ENCODE results near the gene DGKQ.

The DGKQ gene

GRCh38 chr4:963276-964225 is 9.8 kb downstream of the DGKQ start:
- DNase-seq (ENCODE audit: extremely low read depth in 1 of 2, low read depth in 1 of 2): no peak

- DNase-seq (ENCODE audit: extremely low read depth in 1 of 2, low read depth in 1 of 2): no peak
Measured at GRCh38 chr4:962231-963208, 10.8 kb downstream of the DGKQ start.

- no peak for DNase-seq (ENCODE audit: extremely low read depth in 1 of 2, low read depth in 1 of 2)
Measured at GRCh38 chr4:961351-962230, 11.8 kb downstream of the DGKQ start.

DNA sequence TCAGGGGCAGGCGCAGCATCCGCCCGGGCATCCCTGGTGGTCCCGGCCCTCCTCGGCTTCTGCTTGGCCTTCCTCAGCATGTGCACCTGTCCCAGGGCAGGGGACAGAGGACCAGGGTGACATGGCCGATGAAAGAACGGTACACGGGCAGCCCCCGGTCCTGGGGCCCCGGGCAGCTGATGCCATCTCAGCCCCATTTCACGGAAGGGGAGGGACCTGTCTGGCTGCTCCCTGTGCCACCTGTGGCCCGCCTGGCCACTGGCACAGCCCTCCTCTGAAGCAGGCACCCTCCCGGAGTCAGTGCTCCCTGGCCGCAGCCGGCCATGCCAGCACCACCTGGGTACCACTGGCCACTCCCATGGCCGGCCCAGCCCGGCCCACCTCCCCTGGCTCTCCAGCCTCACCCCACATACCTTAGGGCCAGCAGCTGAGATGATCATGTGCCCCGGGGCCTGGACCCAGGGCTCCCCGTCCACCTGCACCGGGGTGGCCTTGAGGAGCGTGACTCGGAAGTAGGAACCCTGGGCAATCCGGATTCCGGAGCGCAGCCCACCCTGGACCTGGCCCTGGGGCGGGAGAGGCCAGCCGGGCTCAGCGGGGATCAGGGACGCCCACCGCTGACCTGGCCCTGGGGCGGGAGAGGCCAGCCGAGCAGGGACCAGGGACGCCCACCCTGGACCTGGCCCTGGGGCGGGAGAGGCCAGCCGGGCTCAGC is 12.6 kb downstream of the DGKQ start:
- DNase-seq (ENCODE audit: extremely low read depth in 1 of 2, low read depth in 1 of 2): no peak

GRCh38 chr4:960140-960635 is 13.2 kb downstream of the DGKQ start:
- no peak for DNase-seq (ENCODE audit: extremely low read depth in 1 of 2, low read depth in 1 of 2)

DNA sequence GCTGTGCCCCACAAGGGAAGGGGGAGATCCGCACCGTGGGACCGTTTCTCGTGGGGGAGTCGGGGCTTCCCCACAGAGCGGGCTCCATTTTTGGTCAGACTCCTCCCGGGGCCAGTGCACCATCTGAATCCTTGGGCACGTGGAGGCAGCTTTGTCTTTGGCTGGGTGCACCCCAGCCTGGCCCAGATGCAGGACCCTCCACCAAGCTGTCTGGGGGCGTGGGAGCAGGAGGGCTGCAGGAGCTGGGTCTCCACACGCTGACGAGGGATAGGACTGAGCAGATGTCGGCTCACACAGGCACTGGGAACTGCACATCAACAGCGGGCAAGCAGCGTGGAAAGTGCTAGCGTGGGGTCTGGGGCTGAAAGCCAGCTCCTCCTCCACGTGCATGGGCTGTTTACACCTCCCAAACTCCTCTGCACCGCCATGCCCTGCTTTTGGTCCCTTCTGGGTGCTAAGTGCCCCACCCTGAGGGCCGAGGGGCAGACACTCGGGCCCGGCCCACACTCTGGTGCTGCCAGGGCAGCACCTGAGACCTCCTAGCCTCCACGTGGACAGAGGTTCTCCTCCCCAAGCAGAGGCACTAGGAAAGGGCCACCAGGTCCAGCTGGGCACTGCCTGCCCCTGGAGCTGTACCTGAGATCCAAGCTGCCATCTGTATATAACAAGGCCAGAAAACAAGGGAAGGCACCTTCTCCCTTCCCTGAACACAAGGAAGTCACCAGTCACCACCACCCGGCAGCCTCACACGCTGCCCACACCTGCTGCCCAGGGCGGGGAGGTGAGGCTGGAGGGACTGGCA is 13.8 kb downstream of the DGKQ start:
- no peak for DNase-seq (ENCODE audit: extremely low read depth in 1 of 2, low read depth in 1 of 2)

DNA sequence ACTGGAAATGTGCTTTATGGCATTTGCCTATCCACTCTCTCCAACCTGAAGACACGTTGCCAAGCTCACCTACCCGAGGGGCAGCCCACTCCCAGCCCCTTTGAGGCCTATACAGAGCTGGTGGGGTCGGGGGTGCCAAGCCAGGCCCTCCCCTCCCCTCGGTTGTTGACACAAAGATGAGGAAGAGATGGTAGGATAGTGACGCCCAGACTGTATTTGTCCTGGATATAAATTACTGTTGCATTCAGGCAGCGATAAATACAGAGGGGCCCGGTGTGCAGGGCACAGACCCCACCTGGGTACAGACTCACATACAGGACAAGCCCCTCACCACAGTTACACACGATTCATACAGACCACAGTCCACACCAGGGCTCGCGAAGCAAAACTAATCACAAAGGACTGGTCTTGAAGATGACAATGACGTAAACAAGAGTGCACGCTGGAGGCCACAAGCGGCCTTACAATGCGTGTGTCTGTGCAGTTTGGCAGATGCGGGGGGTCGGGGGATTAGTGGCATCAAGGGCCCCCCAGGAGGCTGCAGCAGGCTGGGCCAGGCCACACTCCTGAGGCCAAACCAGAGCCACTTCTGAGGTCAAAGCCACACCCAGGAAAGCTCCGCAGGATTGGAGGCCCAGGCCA is 14.6 kb downstream of the DGKQ start:
- no peak for DNase-seq (ENCODE audit: extremely low read depth in 1 of 2, low read depth in 1 of 2)

DNA sequence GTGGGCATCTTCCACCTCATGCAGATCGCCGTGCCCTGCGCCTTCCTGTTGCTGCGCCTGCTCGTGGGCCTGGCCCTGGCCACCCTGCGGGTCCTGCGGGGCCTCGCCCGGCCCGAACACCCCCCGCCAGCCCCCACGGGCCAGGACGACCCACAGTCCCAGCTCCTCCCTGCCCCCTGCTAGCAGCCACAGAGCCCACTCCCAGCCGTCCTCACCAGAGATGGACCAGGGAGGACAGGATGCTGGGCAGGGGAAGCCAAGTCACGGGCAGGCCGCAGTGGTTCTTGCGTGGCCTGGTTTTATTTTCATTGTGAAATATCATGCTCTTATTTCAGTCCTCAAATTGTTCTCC is 15.1 kb downstream of the DGKQ start:
- DNase-seq (ENCODE audit: extremely low read depth in 1 of 2, low read depth in 1 of 2): no peak

- DNase-seq (ENCODE audit: extremely low read depth in 1 of 2, low read depth in 1 of 2): no peak
Measured at GRCh38 chr4:957581-958313, 15.6 kb downstream of the DGKQ start.

DNA sequence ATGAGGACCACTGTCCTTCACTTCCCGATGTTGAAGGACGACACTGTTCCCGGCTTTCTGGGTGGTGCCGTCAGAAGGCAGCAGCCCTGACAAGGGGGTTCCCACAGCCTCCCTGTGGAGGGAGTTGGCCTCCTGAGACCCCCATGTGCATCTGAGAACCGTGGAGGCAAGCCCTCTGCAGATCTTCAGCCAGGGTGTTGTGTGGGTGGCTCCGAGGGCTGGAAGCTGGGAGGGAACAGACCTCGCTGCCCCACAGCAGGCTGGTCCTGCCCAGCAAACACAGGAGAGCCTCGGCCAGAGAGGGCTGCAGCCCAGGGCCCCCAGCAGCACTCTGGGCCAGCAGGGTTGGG is 16.2 kb downstream of the DGKQ start:
- DNase-seq (ENCODE audit: extremely low read depth in 1 of 2, low read depth in 1 of 2): no peak

- DNase-seq (ENCODE audit: extremely low read depth in 1 of 2, low read depth in 1 of 2): no peak
Measured at GRCh38 chr4:956531-957230, 16.7 kb downstream of the DGKQ start.

DNA sequence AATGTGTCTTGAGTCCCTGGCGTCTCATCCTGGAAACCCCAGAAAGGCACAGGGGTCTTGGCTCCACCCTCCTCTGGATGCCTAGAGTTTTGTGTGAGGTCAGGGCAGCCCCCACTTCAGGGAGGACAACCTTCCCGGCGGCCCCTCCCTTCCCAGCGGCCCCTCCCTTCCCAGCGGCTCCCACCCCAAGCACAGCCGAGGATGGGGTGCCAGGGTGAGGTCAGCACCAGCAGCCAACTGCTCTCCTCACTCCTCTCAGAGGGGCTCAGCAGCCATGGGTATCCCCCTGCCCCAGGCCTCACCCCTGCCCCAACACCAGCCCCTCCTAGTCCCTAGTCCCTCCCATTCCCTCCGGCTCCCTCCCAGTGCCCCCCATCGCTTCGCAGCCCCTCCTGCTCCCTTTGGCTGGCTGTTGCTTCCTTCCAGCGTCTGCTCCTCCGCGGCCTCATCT is 17.4 kb downstream of the DGKQ start:
- DNase-seq (ENCODE audit: extremely low read depth in 1 of 2, low read depth in 1 of 2): no peak

DNA sequence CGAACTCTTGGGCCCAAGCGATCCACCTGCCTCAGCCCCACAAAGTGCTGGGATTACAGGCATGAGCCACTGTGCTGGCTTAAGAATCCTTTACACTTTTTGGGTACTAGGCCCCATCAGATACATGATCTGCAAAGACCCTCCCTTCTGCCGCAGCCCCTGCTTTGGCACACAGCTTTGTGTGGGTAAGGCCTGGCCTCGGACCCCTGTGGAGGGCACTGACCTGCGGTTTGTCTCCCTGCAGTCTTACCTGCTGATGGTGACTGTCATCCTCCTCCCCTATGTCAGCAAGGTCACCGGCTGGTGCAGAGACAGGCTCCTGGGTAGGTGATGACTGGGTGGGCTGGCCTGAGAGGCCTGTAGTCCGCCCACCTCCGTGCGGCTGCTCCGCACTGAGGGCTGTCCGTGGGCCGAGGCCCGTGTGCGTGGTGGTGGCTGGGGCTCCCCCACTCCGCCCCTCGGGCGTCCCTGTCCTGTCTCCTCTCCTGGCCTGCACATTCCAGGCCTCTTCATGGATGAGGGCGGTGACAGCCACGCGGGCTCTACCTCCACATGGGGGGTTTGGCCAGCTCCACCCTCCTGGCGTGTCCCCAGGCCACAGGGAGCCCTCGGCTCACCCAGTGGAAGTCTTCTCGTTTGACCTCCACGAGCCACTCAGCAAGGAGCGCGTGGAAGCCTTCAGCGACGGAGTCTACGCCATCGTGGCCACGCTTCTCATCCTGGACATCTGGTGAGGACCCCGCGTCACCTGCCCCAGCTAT is 18.0 kb downstream of the DGKQ start:
- DNase-seq (ENCODE audit: extremely low read depth in 1 of 2, low read depth in 1 of 2): no peak

DNA sequence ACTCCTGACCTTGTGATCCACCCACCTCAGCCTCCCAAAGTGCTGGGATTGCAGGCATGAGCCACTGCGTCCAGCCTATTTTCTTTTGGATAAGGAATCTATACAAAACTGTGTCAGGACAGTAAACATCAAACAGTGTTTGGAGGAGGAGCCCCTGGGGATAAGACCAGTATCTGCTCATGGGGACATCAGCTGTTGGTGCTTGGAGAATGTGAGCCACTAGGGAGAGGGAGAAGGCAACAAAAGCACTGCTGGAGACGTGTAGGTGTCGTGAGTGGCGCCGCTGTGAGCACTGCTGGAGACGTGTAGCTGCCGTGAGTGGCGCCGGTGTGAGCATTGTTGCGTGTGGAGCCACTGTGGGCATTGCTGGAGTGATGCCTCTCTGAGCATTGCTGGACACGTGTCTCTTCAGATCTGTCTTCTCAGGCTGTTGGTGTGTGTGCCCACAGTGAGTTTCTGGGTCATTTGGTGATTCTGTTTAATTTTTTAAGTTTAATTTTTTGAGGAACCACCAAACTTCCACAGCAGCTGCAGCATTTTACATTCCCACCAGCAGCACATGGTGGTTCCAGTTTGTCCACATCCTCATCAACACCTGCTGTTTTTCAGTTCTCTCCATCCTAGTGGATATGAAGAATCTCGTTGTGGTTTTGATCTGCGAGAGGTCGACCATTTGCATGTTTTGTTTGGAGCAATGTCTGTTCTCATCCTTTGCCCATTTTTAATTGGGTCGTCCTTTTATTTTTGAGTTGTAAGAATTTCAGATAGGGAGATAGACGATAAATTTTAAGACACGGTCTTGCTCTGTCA is 19.0 kb downstream of the DGKQ start:
- no peak for DNase-seq (ENCODE audit: extremely low read depth in 1 of 2, low read depth in 1 of 2)

DNA sequence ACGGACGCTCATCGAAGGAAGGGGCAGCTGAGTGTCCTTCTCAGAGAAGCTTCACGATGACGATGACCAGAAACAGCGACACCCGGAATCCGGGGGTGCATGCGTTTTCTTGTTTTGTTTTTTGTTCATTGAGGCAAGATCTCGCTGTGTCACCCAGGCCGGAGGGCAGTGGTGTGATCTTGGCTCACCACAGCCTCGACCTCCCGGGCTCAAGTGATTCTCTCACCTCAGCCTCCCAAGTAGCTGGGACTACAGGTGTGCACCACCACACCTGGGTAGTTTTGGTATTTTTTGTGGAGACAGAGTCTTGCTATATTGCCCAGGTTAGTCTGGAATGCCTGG is 19.8 kb downstream of the DGKQ start:
- DNase-seq (ENCODE audit: extremely low read depth in 1 of 2, low read depth in 1 of 2): no peak

All from stimulated activated CD8-positive, alpha-beta memory T cell treated with anti-CD3 and anti-CD28 coated beads, Interleukin-7, amount 100 ng/mL, for 48 hours (primary cell).